Progenitor cell of endocrine pancreas (in vitro differentiated cells): ENCODE results near the gene SLC25A5. TPM values are rescaled to one million over a fixed set of nuclear protein-coding genes. Genes with fewer than 3 reads are reported as not detected.
"Not testable (repeated sequence)": the region's sequence is repeated elsewhere in the genome, so short reads cannot be mapped to it uniquely, and the experiment has no call there.

ENCODE experiments used
- DNase-seq: peaks from one replicate; pipeline ENCODE4 v3.0.0; 2021; ENCODE audit warnings: low spot score; ENCODE audit not compliant: unreplicated experiment
- H3K27ac Mint-ChIP-seq: 2 replicates; pipeline ENCODE4 v1.8.0; 2021; ENCODE audit warnings: mild to moderate bottlenecking, moderate library complexity, mixed read lengths
- H3K27me3 Mint-ChIP-seq: 2 replicates; pipeline ENCODE4 v1.8.0; 2021; ENCODE audit warnings: mixed read lengths
- H3K36me3 Mint-ChIP-seq: 2 replicates; pipeline ENCODE4 v1.8.0; 2022; ENCODE audit warnings: mixed read lengths; ENCODE audit not compliant: insufficient read depth
- H3K4me1 Mint-ChIP-seq: 2 replicates; pipeline ENCODE4 v1.8.0; 2021; ENCODE audit warnings: low read depth, mixed read lengths
- H3K4me3 Mint-ChIP-seq: 2 replicates; pipeline ENCODE4 v1.8.0; 2021; ENCODE audit warnings: low read depth, mild to moderate bottlenecking, moderate library complexity, mixed read lengths
- H3K9me3 Mint-ChIP-seq: 2 replicates; pipeline ENCODE4 v1.8.0; 2021; ENCODE audit warnings: low read depth, mixed read lengths
- total RNA-seq: library from RNA; stranded (reverse); gene quantifications from 2 replicates; pipeline ENCODE4 v1.2.1, GENCODE V29; 2021
- TF ChIP-seq, protein P1 (sequence below): fragments of 200-600 bp; sonication (generic); IDR thresholded peaks from one replicate; pipeline ENCODE4 v1.5.0; 2021; ENCODE audit warnings: antibody characterized with exemption, mild to moderate bottlenecking; ENCODE audit not compliant: unreplicated experiment

The SLC25A5 gene
- total RNA-seq, 1 donor from 2014 or later, result 224 TPM

DNA sequence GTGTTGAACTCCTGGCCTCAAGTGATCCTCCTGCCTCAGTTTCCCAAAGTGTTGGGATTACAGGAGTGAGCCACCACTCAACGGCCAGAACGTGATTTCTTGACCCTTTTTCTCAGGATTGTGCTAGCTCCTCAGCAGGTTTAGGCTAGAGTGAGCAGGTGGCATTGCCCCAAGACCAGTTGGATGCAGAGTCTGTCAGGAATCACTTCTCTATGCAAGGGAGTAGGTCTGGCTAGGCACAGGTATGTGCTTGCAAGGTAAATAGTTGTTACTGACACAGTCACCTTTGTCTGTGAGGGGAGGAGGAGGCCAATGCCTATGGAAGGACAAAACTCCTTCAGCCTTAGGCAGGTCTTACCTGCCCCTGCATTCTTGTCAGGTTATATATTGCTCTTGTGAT, 24.2 kb downstream of the SLC25A5 start:
- no peaks in the 10 kb centered on the region for H3K27me3 Mint-ChIP-seq
- no peak overlapping the region for H3K4me3 Mint-ChIP-seq
- no peaks in the 10 kb centered on the region for H3K4me1 Mint-ChIP-seq
- H3K36me3 Mint-ChIP-seq, result no peaks in the 10 kb centered on the region
- no peak overlapping the region for H3K27ac Mint-ChIP-seq
- TF ChIP-seq, protein P1, sequence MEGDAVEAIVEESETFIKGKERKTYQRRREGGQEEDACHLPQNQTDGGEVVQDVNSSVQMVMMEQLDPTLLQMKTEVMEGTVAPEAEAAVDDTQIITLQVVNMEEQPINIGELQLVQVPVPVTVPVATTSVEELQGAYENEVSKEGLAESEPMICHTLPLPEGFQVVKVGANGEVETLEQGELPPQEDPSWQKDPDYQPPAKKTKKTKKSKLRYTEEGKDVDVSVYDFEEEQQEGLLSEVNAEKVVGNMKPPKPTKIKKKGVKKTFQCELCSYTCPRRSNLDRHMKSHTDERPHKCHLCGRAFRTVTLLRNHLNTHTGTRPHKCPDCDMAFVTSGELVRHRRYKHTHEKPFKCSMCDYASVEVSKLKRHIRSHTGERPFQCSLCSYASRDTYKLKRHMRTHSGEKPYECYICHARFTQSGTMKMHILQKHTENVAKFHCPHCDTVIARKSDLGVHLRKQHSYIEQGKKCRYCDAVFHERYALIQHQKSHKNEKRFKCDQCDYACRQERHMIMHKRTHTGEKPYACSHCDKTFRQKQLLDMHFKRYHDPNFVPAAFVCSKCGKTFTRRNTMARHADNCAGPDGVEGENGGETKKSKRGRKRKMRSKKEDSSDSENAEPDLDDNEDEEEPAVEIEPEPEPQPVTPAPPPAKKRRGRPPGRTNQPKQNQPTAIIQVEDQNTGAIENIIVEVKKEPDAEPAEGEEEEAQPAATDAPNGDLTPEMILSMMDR, result no peak
- H3K9me3 Mint-ChIP-seq, result peaks cover 10% of the 10 kb centered on the region
- DNase-seq, result no peak

DNA sequence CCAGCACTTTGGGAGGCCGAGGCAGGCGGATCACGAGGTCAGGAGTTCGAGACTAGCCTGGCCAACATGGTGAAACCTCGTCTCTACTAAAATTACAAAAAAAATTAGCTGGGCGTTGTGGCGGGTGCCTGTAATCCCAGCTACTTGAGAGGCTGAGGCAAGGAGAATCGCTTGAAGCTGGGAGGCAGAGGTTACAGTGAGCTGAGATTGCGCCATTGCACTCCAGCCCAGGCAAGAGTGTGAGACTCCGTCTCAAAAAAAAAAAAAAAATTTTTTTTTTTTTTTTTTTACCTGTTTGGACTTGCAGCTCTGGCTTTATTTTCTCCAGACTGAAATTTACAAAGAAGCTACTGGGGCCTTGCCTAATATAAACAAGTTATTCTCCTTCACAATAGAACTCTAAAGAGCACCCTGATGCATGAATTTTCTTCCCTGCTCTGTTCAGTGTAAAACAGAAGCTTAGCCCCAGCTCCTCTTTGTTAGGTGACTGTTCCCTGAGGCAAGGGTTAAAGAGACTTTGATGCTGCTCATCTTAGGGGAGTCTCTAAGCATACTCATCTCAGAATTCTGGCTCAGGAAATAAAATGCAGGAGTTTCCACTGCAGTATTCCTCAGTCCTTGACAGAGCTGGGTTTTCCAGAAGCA, 25.7 kb downstream of the SLC25A5 start:
- H3K27me3 Mint-ChIP-seq, H3K4me3 Mint-ChIP-seq, H3K4me1 Mint-ChIP-seq, H3K27ac Mint-ChIP-seq, DNase-seq, H3K9me3 Mint-ChIP-seq, H3K36me3 Mint-ChIP-seq: not testable (repeated sequence)

DNA sequence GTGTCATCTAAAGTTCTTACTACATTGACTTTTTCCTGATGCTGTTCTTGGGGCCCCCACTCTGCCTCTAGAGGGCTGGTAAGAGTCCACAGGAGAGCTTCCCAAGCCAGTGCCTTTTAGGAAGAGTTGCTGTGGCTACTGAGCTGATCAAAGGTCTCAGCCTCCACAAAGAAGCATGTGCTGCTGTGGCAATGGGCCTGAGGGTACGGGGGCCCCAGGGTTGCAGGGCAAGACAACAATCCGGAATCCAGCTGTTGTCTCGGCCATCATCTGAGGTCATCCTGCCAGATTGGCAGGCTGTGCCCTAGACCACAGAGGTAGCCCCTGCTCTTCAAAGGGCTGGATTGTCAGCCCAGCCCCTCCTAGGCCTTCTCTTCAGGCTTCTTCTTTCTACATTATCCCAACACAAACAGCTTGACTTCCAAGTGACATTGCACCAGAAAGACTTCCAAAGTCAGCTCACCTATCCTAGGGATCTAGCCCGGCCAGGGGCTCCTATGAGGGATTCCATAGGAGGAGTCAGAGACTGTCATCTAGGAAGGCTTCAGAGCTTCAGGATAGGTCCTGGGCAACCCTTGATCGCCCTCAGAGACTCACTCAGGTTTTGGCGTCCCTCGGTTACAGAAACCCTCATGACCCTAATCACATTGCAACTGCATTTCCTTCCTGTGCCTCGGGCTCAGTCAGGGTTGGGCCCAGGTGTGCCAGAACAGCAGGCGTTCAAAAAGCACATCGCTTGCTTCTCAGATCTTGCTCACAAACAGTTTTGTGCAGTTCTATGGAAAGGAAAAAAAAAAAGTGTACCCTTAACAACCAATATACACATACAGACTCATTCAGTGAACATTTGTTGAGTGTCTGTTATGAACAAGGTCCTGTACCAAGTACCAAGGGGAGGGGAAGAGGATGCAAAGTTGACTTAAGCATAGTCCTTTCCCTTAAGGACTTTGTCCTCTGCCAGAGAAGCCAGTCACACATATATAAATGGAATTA, 27.8 kb downstream of the SLC25A5 start:
- Mint-ChIP-seq H3K4me3 (no peak overlapping the region), H3K36me3 (no peaks in the 10 kb centered on the region), H3K9me3 (peaks cover 9% of the 10 kb centered on the region), H3K27ac (no peak overlapping the region), H3K27me3 (no peaks in the 10 kb centered on the region), H3K4me1 (no peaks in the 10 kb centered on the region)
- TF ChIP-seq, protein P1, result no peak
- no peak for DNase-seq

DNA sequence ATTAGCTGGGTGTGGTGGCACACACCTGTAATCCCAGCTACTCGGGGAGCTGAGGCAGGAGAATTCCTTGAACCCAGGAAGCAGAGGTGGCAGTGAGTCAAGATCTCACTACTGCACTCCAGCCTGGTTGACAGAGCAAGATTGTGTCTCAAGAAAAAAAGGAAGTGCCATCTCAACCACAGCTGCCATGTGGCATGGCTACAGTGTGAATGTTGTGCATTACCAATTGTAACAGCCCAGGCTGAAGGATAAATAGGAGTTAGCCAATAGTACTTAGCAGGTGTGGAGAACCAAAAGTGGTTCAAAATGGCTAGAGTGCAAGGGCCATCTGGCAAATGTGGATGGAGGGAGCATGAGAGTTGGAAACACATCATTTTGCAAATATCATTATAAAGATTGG, 28.9 kb downstream of the SLC25A5 start:
- Mint-ChIP-seq H3K36me3 (no peaks in the 10 kb centered on the region), H3K4me3 (no peak overlapping the region), H3K27me3 (no peaks in the 10 kb centered on the region), H3K4me1 (no peaks in the 10 kb centered on the region), H3K27ac (no peak overlapping the region), H3K9me3 (peaks cover 9% of the 10 kb centered on the region)
- no peak for DNase-seq
- TF ChIP-seq, protein P1, result no peak

DNA sequence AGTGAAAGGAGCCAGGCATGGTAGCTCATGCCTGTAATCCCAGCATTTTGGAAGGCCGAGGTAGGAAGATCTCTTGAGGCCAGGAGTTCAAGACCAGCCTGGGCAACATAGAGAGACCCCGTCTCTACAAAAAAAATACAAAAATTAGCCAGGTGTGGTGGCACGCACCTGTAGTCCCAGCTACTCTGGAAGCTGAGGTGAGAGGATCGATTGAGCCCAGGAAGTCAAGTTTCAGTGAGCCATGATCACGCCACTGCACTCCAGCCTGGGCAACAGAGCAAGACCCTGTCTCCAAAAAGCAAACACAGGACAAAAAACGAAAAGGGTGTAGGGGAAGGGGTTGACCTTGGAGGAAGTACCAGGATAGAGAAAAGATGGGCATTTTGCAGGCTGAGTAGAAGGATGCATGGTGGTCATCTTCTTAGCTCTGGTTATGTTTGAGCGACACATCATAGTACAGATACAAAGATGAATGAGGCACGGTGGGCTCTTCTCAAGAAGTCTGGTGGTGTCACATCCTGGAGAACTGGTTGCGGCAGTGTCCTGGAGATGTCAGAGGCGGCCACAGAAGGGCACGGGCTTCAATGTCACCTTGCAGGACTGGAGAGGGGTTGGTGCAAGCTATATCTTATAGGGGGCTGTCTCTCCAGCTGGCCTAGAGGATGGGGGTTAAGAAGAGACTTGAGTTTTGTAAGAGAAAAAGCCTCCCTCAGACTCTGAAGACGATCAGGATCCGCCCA, 32.0 kb downstream of the SLC25A5 start:
- Mint-ChIP-seq H3K4me1 (no peaks in the 10 kb centered on the region), H3K4me3 (no peak overlapping the region), H3K9me3 (peaks cover 6% of the 10 kb centered on the region), H3K27me3 (no peaks in the 10 kb centered on the region), H3K27ac (no peak overlapping the region), H3K36me3 (no peaks in the 10 kb centered on the region)
- TF ChIP-seq, protein P1, result no peak
- no peak for DNase-seq
